Loucy (cell line): Measurements from ENCODE around the gene ST8SIA5.

ENCODE experiments used
- CTCF ChIP-seq: fragments of 200-600 bp; sonication (generic); conservative IDR thresholded peaks from 2 replicates; pipeline ENCODE4 v1.5.1; 2014; ENCODE audit warnings: mild to moderate bottlenecking, antibody characterized with exemption, low read length
- EZH2phosphoT487 ChIP-seq: fragments of 200-600 bp; IDR thresholded peaks from 2 replicates; pipeline ENCODE4 v1.6.1; 2018; ENCODE audit warnings: antibody characterized with exemption, mild to moderate bottlenecking, moderate library complexity, borderline replicate concordance

GRCh38 chr18:46656326-46657114 lies 100.3 kb downstream of the ST8SIA5 start:
- TF ChIP-seq CTCF (no peak), EZH2phosphoT487 (no peak)
